Right forelimb (tissue), 1 donor: ENCODE data around the gene PCMT1.
"Not testable (repeated sequence)": the region's sequence is repeated elsewhere in the genome, so short reads cannot be mapped to it uniquely, and the experiment has no call there.

Experiments used
- DNase-seq: peaks from one replicate; pipeline ENCODE4 v3.0.0-alpha.2; 2018

Gene PCMT1

GRCh38 chr6:149823013-149823412, 73.5 kb downstream of the PCMT1 start:
- DNase-seq = no peak

DNA sequence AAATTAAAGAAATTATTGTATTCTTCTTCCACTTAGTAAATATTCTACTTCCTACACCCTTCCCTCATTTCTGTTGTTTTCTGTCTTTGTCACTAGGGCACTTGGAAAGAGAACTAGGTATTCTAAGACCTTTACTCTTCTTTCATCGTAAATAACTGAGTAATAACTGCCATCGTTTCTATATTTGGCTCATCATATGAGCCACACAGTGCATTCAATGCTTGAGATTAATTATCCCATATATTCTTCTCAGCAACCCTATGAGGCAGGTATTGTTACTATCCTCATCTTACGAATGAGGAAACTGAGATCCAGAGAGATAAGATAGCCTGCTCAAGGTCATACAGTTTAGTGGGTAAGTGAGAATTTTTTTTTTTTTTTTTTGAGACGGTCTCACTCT, 75.8 kb downstream of the PCMT1 start:
- DNase-seq = no peak

DNA sequence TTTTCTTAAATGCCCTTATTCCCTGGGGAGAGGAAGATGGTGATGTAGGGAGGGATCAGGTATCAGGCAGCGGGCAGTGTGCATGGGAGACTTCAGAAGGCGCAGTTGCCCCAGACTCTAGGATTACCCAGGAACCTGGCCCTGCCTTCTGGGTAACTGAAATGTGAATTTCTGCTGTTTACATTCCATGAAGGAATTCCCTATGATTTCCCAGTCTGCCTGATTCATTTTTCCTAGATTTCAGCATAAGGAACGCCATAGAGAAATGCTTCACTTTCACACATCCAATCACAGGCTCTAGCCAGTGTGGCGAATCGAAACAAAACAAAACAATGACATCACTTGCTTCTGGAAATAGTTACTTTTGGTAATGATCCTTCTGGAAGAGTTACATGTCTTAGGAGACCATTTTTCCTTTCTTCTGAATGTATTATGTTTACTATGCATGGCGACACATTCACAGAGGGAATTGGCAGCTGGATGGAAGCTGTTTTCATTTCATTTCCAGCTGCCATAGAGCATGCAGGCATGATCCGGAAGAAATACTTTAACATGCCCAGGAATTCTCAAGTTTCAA, 81.3 kb downstream of the PCMT1 start:
- DNase-seq = no peak

DNA sequence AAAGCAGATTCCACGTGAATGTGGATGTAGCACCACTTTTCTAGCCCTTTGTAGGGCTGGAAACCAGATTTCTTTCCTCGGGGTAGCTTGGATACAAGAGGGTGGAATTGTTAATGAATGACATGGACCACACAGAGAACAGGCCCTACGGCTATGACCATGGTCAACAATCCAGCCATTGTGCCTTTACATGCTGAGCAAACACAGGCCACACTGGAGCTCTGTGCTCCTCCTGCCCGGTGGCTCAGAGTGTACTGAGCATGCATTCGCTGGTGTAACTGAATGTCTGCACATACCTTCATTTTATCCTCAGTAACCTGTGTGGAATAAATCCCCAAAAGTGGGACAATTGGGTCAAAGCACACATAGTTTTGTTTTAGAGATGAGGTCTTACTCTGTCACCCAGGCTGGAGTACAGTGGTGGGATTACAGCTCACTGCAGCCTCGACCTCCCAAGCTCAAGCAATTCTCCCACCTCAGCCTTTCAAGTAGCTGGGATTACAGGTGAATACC, 81.8 kb downstream of the PCMT1 start:
- DNase-seq = no peak

DNA sequence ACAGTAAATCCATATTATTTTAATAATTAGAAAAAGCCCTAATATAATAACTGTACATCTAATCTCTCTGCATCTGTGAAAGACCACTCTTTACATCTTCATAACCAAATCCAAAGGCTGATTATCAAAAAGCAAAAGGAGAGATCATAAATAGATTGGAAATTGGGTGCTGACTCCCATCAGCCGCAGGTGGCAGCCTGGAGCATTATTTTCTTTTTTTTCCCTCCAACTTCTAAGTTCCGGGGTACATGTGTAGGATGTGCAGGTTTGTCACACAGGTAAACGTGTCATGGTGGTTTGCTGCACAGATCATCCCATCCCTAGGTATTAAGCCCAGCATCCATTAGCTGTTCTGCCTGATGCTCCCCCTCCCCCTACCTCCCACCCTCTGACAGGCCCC, 84.1 kb downstream of the PCMT1 start:
- no peak for DNase-seq

DNA sequence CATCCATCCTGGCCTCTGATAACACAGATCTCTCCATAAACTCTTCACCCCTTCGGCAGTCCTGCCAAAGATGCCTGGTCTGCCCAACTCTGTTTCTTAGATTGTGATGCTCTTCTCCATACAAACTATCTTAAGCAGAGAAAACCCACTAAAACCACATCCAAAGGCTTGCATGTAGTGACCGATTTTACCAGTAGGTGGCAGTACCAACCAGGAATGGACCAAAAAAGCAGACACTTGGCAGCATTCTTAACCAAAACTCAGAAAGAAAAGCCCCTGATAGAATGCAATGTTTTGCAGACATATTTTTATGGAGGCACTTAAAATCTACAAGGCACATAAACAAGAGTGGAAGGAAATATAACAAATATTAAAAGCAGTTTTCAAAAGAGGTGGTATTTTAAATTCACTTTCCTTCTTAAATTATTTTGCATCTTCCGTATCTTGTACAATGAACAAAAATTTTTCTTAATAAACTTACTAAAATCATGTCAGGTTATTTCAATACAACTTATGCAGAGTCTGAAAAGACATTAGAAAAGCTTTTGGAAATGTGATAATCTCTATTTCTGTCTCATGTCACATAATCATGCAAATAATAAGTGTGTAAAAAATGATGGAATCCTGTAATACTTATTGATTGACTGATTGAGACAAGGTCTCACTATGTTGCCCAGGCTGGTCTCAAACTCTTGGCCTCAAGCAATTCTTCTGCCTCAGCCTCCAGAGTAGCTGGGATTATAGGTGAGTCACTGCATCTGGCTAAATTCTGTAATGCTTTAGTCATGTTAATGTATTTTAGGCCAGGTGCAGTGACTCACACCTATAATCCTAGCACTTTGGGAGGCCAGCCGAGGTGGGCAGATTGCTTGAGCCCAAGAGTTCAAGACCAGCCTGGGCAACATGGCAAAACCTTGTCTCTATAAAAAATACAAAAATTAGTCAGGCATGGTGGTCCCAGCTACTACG, 85.3 kb downstream of the PCMT1 start:
- peak; percentile 78 for DNase-seq

DNA sequence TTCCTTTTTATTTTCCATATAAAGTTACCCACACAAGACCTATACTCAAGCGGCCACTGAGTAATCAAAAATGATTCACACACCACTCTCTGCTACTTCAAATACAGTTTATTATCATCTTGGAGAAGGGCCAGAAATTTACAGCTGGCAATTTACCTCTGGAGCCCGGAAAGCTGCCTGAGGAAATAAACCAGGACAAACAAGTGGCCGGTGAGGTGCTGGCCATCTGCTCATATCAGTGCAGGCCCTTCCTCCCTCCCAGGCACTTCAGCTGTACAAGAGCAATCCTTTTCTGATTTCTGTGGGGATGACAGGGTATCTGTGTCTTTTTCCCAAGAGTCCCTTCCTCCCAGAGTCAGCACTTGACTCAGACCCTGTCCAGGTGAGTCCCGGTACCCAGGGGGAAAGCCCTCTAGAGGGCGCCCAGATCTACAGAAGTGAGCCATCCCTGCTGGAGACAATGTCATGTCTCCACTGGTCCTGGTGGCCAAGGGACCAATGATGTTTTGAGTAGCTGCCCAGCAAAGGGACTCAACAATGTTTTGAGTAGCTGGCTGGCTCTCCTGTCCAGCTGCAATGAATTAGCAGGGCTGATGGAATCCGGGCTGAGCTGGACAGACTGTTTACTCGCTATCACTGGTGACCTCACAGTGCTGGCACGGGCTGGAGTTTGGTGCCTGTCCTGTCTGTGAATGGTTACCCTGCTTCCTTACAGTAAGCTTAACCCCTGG, 91.0 kb downstream of the PCMT1 start:
- peak; percentile 53 for DNase-seq

DNA sequence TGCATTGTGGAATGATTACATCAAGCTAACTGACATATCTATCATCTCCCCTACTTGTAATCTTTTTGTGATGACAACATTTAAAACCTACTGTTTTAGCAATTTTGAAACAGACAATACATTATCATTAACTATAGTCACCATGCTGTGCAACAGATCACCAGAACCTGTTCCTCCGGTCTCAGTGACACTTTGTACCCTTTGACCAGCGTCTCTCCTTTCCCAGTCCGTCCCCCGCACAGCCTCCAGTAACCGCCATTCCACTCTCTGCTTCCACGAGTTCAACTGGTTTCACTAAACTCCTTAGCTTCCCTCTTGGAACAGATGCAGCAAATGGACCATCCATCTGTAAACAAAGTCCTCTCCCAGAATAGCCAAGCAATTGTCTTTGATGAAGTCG, 92.8 kb downstream of the PCMT1 start:
- no peak for DNase-seq

- DNase-seq = no peak
These were observed 93.6 kb downstream of the PCMT1 start for GRCh38 chr6:149843051-149843633.

DNA sequence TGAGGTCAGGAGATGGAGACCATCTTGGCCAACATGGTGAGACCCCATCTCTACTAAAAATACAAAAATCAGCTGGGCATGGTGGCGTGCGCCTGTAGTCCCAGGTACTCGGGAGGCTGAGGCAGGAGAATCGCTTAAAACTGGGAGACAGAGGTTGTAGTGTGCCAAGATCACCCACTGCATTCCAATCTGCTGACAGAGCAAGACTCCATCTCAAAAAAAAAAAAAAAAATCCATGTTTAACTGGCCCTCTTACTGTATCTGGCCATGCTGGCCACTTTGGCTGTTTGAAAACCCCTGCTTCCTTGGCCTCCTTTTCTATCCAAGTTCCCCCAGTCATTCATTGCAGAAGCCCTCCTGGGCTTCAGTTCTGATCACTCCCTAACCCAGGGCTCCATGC, 94.5 kb downstream of the PCMT1 start:
- not testable (repeated sequence) for DNase-seq

- DNase-seq = no peak
These were observed 94.9 kb downstream of the PCMT1 start for GRCh38 chr6:149844480-149844879.

- no peak for DNase-seq
These were observed 96.0 kb downstream of the PCMT1 start for GRCh38 chr6:149845549-149845948.

GRCh38 chr6:149846321-149846720, 96.8 kb downstream of the PCMT1 start:
- DNase-seq = peak; percentile 53

- DNase-seq = no peak
These were observed 98.4 kb downstream of the PCMT1 start for GRCh38 chr6:149847939-149848267.

GRCh38 chr6:149848343-149848742, 98.8 kb downstream of the PCMT1 start:
- DNase-seq = not testable (repeated sequence)

DNA sequence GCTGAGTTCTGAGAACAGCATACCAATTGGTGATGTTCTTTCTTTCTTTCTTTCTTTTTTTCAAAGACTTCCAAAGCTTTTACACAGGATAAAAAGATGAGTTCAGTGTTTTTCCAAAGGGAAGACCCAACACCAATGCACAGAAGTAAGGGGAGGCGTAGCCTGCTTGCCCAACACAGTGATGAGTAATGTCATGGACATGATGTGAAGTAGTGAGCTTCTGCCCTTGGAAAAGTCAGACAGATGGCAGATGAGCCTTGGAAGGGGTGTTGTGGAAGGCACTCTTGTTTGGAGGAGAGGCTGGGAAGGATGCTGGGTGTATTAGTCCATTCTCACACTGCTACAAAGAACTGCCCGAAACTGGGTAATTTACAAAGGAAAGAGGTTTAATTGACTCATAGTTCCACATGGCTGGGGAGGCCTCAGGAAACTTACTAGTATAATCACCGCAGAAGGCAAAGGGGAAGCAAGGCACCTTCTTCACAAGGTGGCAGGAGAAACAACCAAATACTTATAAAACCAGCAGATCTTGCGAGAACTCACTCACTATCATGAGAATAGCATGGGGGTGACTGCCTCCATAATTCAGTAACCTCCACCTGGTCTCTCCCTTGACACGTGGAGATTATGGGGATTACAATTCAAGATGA, 102.0 kb downstream of the PCMT1 start:
- DNase-seq = no peak

- DNase-seq = no peak
These were observed 102.6 kb downstream of the PCMT1 start for GRCh38 chr6:149852180-149852579.

GRCh38 chr6:149852881-149853280, 103.3 kb downstream of the PCMT1 start:
- DNase-seq = no peak

DNA sequence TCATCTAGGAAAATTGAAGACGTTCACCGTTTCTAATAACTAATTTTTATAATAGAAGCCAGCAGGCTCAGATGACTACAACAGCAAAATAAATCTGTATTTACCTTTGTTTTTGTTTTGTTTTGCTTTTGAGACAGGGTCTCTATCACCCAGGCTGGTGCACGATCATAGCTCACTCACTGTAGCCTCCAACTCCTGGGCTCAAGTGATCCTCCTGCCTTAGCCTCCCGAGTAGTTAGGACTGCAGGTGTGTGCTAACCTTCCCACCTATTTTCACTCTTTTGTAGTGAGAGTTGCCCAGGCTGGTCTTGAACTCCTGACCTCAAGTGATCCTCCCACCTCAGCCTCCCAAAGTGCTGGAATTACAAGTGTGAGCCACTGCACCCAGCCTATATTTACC, 104.5 kb downstream of the PCMT1 start:
- not testable (repeated sequence) for DNase-seq

DNA sequence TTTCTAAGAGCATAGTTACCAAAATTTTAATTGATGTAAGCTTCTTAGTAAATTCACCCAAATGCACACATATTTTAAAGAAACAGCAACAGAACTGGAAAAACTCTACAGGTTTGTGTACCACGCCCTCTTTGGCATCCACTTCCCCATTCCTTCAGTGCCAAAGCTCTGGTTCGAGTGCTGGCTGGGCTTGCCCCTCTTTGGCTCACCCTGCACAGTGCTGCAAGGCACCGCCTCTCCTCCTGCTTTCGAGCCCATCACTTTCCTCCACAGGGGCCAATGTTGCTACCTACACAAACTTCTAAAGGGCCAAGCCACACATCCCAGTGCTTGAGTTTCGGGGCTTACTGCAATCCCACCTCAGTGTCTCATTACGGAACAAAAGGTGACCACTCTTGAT, 105.0 kb downstream of the PCMT1 start:
- no peak for DNase-seq

- DNase-seq = no peak
These were observed 105.6 kb downstream of the PCMT1 start for GRCh38 chr6:149855040-149855654.

DNA sequence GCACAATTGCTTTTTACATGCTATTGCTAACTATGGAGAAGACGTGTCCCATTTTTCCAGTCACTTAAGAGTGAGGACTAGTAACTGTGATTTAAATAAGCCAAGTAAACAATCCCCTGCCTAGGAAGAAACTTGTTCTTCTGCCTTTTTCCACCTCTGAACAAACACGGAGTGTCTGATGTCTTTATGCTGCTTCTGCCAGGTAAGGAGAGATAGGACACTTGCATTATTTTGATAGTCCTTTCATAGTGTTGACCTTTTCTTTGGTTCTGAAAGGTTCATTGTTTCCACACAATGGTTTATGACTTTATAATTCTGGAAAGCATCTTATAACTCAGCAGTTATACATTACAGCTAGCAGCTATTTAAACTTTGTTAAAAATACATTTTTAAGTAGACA, 106.2 kb downstream of the PCMT1 start:
- no peak for DNase-seq
